Activated naive CD4-positive, alpha-beta T cell (primary cell): ENCODE measurements around the gene DNAH10.

Source experiments
- DNase-seq, 4 experiments: peaks; one replicate each; lab custom pipeline; 2025; lab: John Stamatoyannopoulos, UW

Gene DNAH10

GRCh38 chr12:123761841-123762714, at the start of gene DNAH10:
Gene DNAH10, plus strand, starts transcription at chr12:123762301. Its CDS starts 36 bp downstream, at chr12:123762337.
- peak in 2 of 4 experiments; percentile 8 to 29 for DNase-seq

GRCh38 chr12:123712780-123713319, 49.3 kb upstream of the DNAH10 start:
- no peak for DNase-seq

- no peak for DNase-seq
Measured at GRCh38 chr12:123713398-123713797, 48.7 kb upstream of the DNAH10 start.

- DNase-seq: no peak
Measured at GRCh38 chr12:123713823-123714585, 48.1 kb upstream of the DNAH10 start.

GRCh38 chr12:123715195-123715594, 46.9 kb upstream of the DNAH10 start:
- no peak for DNase-seq

GRCh38 chr12:123717350-123717749, 44.8 kb upstream of the DNAH10 start:
- no peak for DNase-seq

- no peak for DNase-seq
Measured at GRCh38 chr12:123720141-123720814, 41.8 kb upstream of the DNAH10 start.

GRCh38 chr12:123721245-123721644, 40.9 kb upstream of the DNAH10 start:
- no peak for DNase-seq

- DNase-seq: no peak
Measured at GRCh38 chr12:123723011-123723410, 39.1 kb upstream of the DNAH10 start.

- DNase-seq: no peak
Measured at GRCh38 chr12:123723765-123724164, 38.3 kb upstream of the DNAH10 start.

GRCh38 chr12:123726244-123726643, 35.9 kb upstream of the DNAH10 start:
- no peak for DNase-seq

- DNase-seq: no peak
Measured at GRCh38 chr12:123726962-123727361, 35.1 kb upstream of the DNAH10 start.

- DNase-seq: no peak
Measured at GRCh38 chr12:123727878-123728277, 34.2 kb upstream of the DNAH10 start.

- no peak for DNase-seq
Measured at GRCh38 chr12:123731596-123731995, 30.5 kb upstream of the DNAH10 start.

GRCh38 chr12:123732251-123732650, 29.9 kb upstream of the DNAH10 start:
- no peak for DNase-seq

GRCh38 chr12:123733229-123733628, 28.9 kb upstream of the DNAH10 start:
- no peak for DNase-seq

GRCh38 chr12:123734268-123734667, 27.8 kb upstream of the DNAH10 start:
- DNase-seq: no peak

- no peak for DNase-seq
Measured at GRCh38 chr12:123741937-123742572, 20.0 kb upstream of the DNAH10 start.

GRCh38 chr12:123743002-123743401, 19.1 kb upstream of the DNAH10 start:
- no peak for DNase-seq

- no peak for DNase-seq
Measured at GRCh38 chr12:123744836-123745235, 17.3 kb upstream of the DNAH10 start.

- no peak for DNase-seq
Measured at GRCh38 chr12:123747309-123747708, 14.8 kb upstream of the DNAH10 start.

- DNase-seq: no peak
Measured at GRCh38 chr12:123748161-123748560, 13.9 kb upstream of the DNAH10 start.
